Colonic mucosa (tissue), 4 donors: ENCODE measurements around the gene TMEM187. TPM values are rescaled to one million over a fixed set of nuclear protein-coding genes. Genes with fewer than 3 reads are reported as not detected.

Source experiments
- DNase-seq: peaks from one replicate; pipeline ENCODE4 v3.0.0-alpha.2; 2020
- H3K27ac ChIP-seq: fragments of 200-600 bp; one replicate; pipeline ENCODE4 v1.8.0; 2021
- H3K27me3 ChIP-seq: fragments of 200-600 bp; one replicate; pipeline ENCODE4 v1.8.0; 2021
- H3K36me3 ChIP-seq: fragments of 200-600 bp; one replicate; pipeline ENCODE4 v1.8.0; 2021
- H3K4me1 ChIP-seq: fragments of 200-600 bp; one replicate; pipeline ENCODE4 v1.8.0; 2021; ENCODE audit warnings: mild to moderate bottlenecking
- H3K4me3 ChIP-seq: fragments of 200-600 bp; one replicate; pipeline ENCODE4 v1.8.0; 2021
- H3K9ac ChIP-seq, 2 donors: one replicate each; pipeline ENCODE4 v1.7.0; 2013; ENCODE audit warnings: control low read depth in 2 of 2, low read depth in 2 of 2, low read length in 2 of 2
- H3K9me3 ChIP-seq: fragments of 200-600 bp; one replicate; pipeline ENCODE4 v1.8.0; 2021
- CTCF ChIP-seq: fragments of 200-600 bp; IDR thresholded peaks from one replicate; pipeline ENCODE4 v1.8.0; 2022; ENCODE audit warnings: antibody characterized with exemption, mild to moderate bottlenecking
- intact Hi-C: fragments of 100-400 bp; cut with DNase I; formaldehyde crosslinking; loops from one replicate; pipeline ENCODE4 v1.14.1; 2022
- total RNA-seq, 2 donors: library from RNA; stranded (reverse); fragmentation: NEBNext Ultra II Directional in 1 of 2; extraction: Animal tissue kit (Norgen Biotek cat#: 25700) in 1 of 2; gene quantifications; one replicate each; pipeline ENCODE4 v1.2.1, GENCODE V29; 2021
- donor health status: healthy.
- donor health status: DM: no; HTN: no; CAD: no.
- donor health status: DM: no; HTN: no; CAD: no.

Gene TMEM187
- total RNA-seq, 2 donors from 2014 or later: 8.7 to 19.2 TPM

GRCh38 chrX:153963546-153963945, 9.0 kb upstream of the TMEM187 start:
- Histone ChIP-seq H3K9me3 (no peaks in the 10 kb centered on the region), H3K36me3 (peaks cover 11% of the 10 kb centered on the region), H3K9ac (no peak overlapping the region), H3K27me3 (no peaks in the 10 kb centered on the region), H3K4me1 (peaks cover 4% of the 10 kb centered on the region), H3K27ac (no peak overlapping the region), H3K4me3 (no peak overlapping the region)
- intact Hi-C loops: no loop called here
- no peak for TF ChIP-seq CTCF
- DNase-seq: no peak

GRCh38 chrX:153964105-153964504, 8.4 kb upstream of the TMEM187 start:
- intact Hi-C loops: no loop called here
- no peak for TF ChIP-seq CTCF
- peaks cover 8% of the 10 kb centered on the region for H3K36me3 ChIP-seq
- no peak for DNase-seq
- H3K4me1 ChIP-seq: peaks cover 4% of the 10 kb centered on the region
- no peaks in the 10 kb centered on the region for H3K27me3 ChIP-seq
- H3K27ac ChIP-seq: no peak overlapping the region
- no peak overlapping the region for H3K4me3 ChIP-seq
- H3K9ac ChIP-seq: no peak overlapping the region
- H3K9me3 ChIP-seq: no peaks in the 10 kb centered on the region

GRCh38 chrX:153965406-153965805, 7.1 kb upstream of the TMEM187 start:
- TF ChIP-seq CTCF: no peak
- DNase-seq: no peak
- no peaks in the 10 kb centered on the region for H3K9me3 ChIP-seq
- intact Hi-C loops: no loop called here
- peaks cover 4% of the 10 kb centered on the region for H3K4me1 ChIP-seq
- H3K36me3 ChIP-seq: no peaks in the 10 kb centered on the region
- no peak overlapping the region for H3K27ac ChIP-seq
- H3K27me3 ChIP-seq: no peaks in the 10 kb centered on the region
- no peak overlapping the region for H3K9ac ChIP-seq
- H3K4me3 ChIP-seq: no peak overlapping the region

- no peak overlapping the region for H3K9ac ChIP-seq
- no peak for TF ChIP-seq CTCF
- intact Hi-C loops: no loop called here
- no peaks in the 10 kb centered on the region for H3K27me3 ChIP-seq
- DNase-seq: no peak
- no peaks in the 10 kb centered on the region for H3K9me3 ChIP-seq
- H3K36me3 ChIP-seq: no peaks in the 10 kb centered on the region
- H3K27ac ChIP-seq: no peak overlapping the region
- H3K4me3 ChIP-seq: no peak overlapping the region
- H3K4me1 ChIP-seq: peaks cover 4% of the 10 kb centered on the region
Measured at GRCh38 chrX:153966283-153966688, 6.3 kb upstream of the TMEM187 start.

- TF ChIP-seq CTCF: no peak
- no peak for DNase-seq
- H3K36me3 ChIP-seq: no peaks in the 10 kb centered on the region
- no peak overlapping the region for H3K4me3 ChIP-seq
- intact Hi-C loops: no loop called here
- no peaks in the 10 kb centered on the region for H3K9me3 ChIP-seq
- peak overlapping the region in 1 of 2 donors; percentile 20 for H3K9ac ChIP-seq
- no peak overlapping the region for H3K27ac ChIP-seq
- peaks cover 4% of the 10 kb centered on the region for H3K4me1 ChIP-seq
- H3K27me3 ChIP-seq: no peaks in the 10 kb centered on the region
Measured at GRCh38 chrX:153966841-153967535, 5.6 kb upstream of the TMEM187 start.
